H1 (cell line): ENCODE data around the gene TLE1. TPM values are rescaled to one million over a fixed set of nuclear protein-coding genes. Genes with fewer than 3 reads are reported as not detected.

Experiments used
- CTCF ChIA-PET: fragments of 300-600 bp; sonication (Branson Sonifier 250); formaldehyde crosslinking; loops from one replicate; lab custom pipeline; 2021; ENCODE audit not compliant: partially characterized antibody; lab: Charles Lee
- POLR2A ChIA-PET: fragments of 300-600 bp; sonication (Branson Sonifier 250); formaldehyde crosslinking; loops from one replicate; lab custom pipeline; 2021; ENCODE audit warnings: inconsistent platforms; ENCODE audit not compliant: partially characterized antibody; lab: Charles Lee
- DNase-seq, 2 experiments: peaks; one replicate each; pipeline versions ENCODE4 v3.0.0 to v3.0.0-alpha.2; 2010 to 2022; ENCODE audit warnings: low spot score in 2 of 2, low read depth in 1 of 2, mixed read lengths in 1 of 2
- FAIRE-seq: peaks from 2 replicates; lab custom pipeline; 2011; peaks lifted over from hg19 to GRCh38; lab: Jason Lieb, UNC
- H2AFZ ChIP-seq: 2 replicates; pipeline ENCODE4 v1.8.1; 2012; ENCODE audit warnings: low read length, inconsistent platforms
- H2AK5ac ChIP-seq: 2 replicates; pipeline ENCODE4 v1.6.1; 2013; ENCODE audit warnings: low read depth, low read length
- H2BK120ac ChIP-seq: replicated peaks from 2 replicates; pipeline ENCODE3; 2013; ENCODE audit warnings: low read depth, low read length, inconsistent platforms
- H2BK12ac ChIP-seq: 2 replicates; pipeline ENCODE4 v1.6.1; 2013; ENCODE audit warnings: low read depth, low read length
- H2BK15ac ChIP-seq: 2 replicates; pipeline ENCODE4 v1.6.1; 2013; ENCODE audit warnings: low read length
- H2BK20ac ChIP-seq: 2 replicates; pipeline ENCODE4 v1.6.1; 2013; ENCODE audit warnings: low read length
- H2BK5ac ChIP-seq: 2 replicates; pipeline ENCODE4 v1.6.1; 2013; ENCODE audit warnings: low read depth, low read length
- H3K14ac ChIP-seq: 2 replicates; pipeline ENCODE4 v1.6.1; 2013; ENCODE audit warnings: inconsistent platforms; ENCODE audit not compliant: insufficient read length
- H3K18ac ChIP-seq: 2 replicates; pipeline ENCODE4 v1.6.1; 2013; ENCODE audit warnings: low read length; ENCODE audit errors: extremely low read depth
- H3K23ac ChIP-seq: 2 replicates; pipeline ENCODE4 v1.6.1; 2013; ENCODE audit warnings: inconsistent platforms; ENCODE audit not compliant: insufficient read length
- H3K23me2 ChIP-seq: 2 replicates; pipeline ENCODE4 v1.6.1; 2013; ENCODE audit warnings: low read depth, low read length
- H3K27ac ChIP-seq: 2 replicates; pipeline ENCODE4 v1.6.1; 2011; ENCODE audit warnings: low read depth, low read length, inconsistent platforms
- H3K27me3 ChIP-seq, 4 experiments: replicated peaks in 1 of 4; 1 replicate in 1 of 4; 2 replicates in 3 of 4; pipeline versions ENCODE4 v1.6.1 to v1.8.1; 2011 to 2013; ENCODE audit warnings: low read length in 3 of 4, mild to moderate bottlenecking in 3 of 4, inconsistent platforms in 2 of 4, mixed read lengths in 2 of 4, moderate library complexity in 1 of 4; ENCODE audit not compliant: control insufficient read depth in 3 of 4, insufficient read depth in 3 of 4; ENCODE audit errors: extremely low read depth in 1 of 4
- H3K36me3 ChIP-seq, 4 experiments: 2 replicates each; pipeline versions ENCODE4 v1.6.1 to v1.8.1; 2011 to 2013; ENCODE audit warnings: mild to moderate bottlenecking in 4 of 4, low read length in 3 of 4, moderate library complexity in 2 of 4, control low read depth in 1 of 4, inconsistent platforms in 1 of 4; ENCODE audit not compliant: insufficient read depth in 4 of 4, control insufficient read depth in 2 of 4
- H3K4ac ChIP-seq: replicated peaks from 2 replicates; pipeline ENCODE3; 2013; ENCODE audit warnings: low read length, low read depth, mixed read lengths, inconsistent platforms; ENCODE audit not compliant: insufficient read length
- H3K4me1 ChIP-seq, 4 experiments: replicated peaks in 1 of 4; 1 replicate in 1 of 4; 2 replicates in 3 of 4; pipeline versions ENCODE4 v1.6.1 to v1.8.1; 2011 to 2013; ENCODE audit warnings: low read length in 3 of 4, inconsistent platforms in 2 of 4, mixed read lengths in 1 of 4; ENCODE audit not compliant: insufficient read depth in 4 of 4, control insufficient read depth in 3 of 4
- H3K4me2 ChIP-seq, 2 experiments: 2 replicates each; pipeline versions ENCODE4 v1.6.1 to v1.8.1; 2011 to 2013; ENCODE audit warnings: low read depth in 2 of 2, low read length in 2 of 2, control low read depth in 1 of 2, inconsistent platforms in 1 of 2, mild to moderate bottlenecking in 1 of 2; ENCODE audit not compliant: insufficient read depth in 1 of 2
- H3K4me3 ChIP-seq, 4 experiments: fragments of 200-600, 300-600 bp in 1 of 4; sonication (generic), shearing (Covaris generic), sonication (Bioruptor Twin) in 1 of 4; 2 replicates each; pipeline versions ENCODE4 v1.5.1 to v1.8.1; 2011 to 2016; ENCODE audit warnings: low read length in 4 of 4, low read depth in 3 of 4, control low read depth in 2 of 4, inconsistent platforms in 2 of 4, mild to moderate bottlenecking in 2 of 4, mixed read lengths in 1 of 4, moderate library complexity in 1 of 4; ENCODE audit not compliant: insufficient read depth in 2 of 4; ENCODE audit errors: extremely low read depth in 1 of 4
- H3K56ac ChIP-seq: replicated peaks from 2 replicates; pipeline ENCODE3; 2013; ENCODE audit warnings: low read depth, mild to moderate bottlenecking, mixed read lengths, low read length, inconsistent platforms; ENCODE audit not compliant: insufficient read length
- H3K79me1 ChIP-seq: 2 replicates; pipeline ENCODE4 v1.6.1; 2013; ENCODE audit warnings: low read depth, low read length, control low read depth
- H3K79me2 ChIP-seq, 2 experiments: 2 replicates each; pipeline versions ENCODE4 v1.6.1 to v1.8.1; 2012 to 2013; ENCODE audit warnings: low read length in 2 of 2, mild to moderate bottlenecking in 2 of 2, inconsistent platforms in 1 of 2; ENCODE audit not compliant: insufficient read depth in 2 of 2, control insufficient read depth in 1 of 2
- H3K9ac ChIP-seq, 4 experiments: replicated peaks in 1 of 4; 1 replicate in 1 of 4; 2 replicates in 3 of 4; pipeline versions ENCODE4 v1.6.1 to v1.8.1; 2011 to 2013; ENCODE audit warnings: low read depth in 3 of 4, low read length in 3 of 4, control low read depth in 2 of 4, mild to moderate bottlenecking in 2 of 4, moderate library complexity in 2 of 4, inconsistent platforms in 1 of 4; ENCODE audit errors: extremely low read depth in 1 of 4
- H3K9me3 ChIP-seq, 2 experiments: 2 replicates each; pipeline versions ENCODE4 v1.6.1 to v1.8.1; 2012 to 2013; ENCODE audit warnings: mild to moderate bottlenecking in 2 of 2, moderate library complexity in 2 of 2, control low read depth in 1 of 2, inconsistent platforms in 1 of 2, low read depth in 1 of 2, low read length in 1 of 2, mixed read lengths in 1 of 2; ENCODE audit not compliant: insufficient read depth in 2 of 2
- H4K20me1 ChIP-seq, 2 experiments: replicated peaks in 1 of 2; 2 replicates each; pipeline versions ENCODE3 to v1.8.1; 2011 to 2013; ENCODE audit warnings: inconsistent platforms in 2 of 2, low read length in 2 of 2, mild to moderate bottlenecking in 1 of 2; ENCODE audit not compliant: insufficient read depth in 2 of 2, control insufficient read depth in 1 of 2
- H4K5ac ChIP-seq: 2 replicates; pipeline ENCODE4 v1.6.1; 2013; ENCODE audit warnings: low read length, low read depth, mixed read lengths, inconsistent platforms; ENCODE audit not compliant: insufficient read length
- H4K8ac ChIP-seq: 2 replicates; pipeline ENCODE4 v1.8.0; 2013; ENCODE audit warnings: mild to moderate bottlenecking, moderate library complexity, low read length, inconsistent platforms; ENCODE audit not compliant: insufficient read depth; ENCODE audit errors: extremely low read depth
- H4K91ac ChIP-seq: replicated peaks from 2 replicates; pipeline ENCODE3; 2013; ENCODE audit warnings: low read length, mixed read lengths, inconsistent platforms; ENCODE audit not compliant: insufficient read length
- BACH1 ChIP-seq: IDR thresholded peaks from 2 replicates; pipeline ENCODE4 v1.6.1; 2012; ENCODE audit warnings: low read length, improper control_type of control experiment
- BCL11A ChIP-seq, 2 experiments: IDR thresholded peaks; one replicate each; pipeline ENCODE4 v1.6.1; 2011; ENCODE audit warnings: low read depth in 2 of 2, low read length in 2 of 2, mild to moderate bottlenecking in 2 of 2
- CREB1 ChIP-seq: IDR thresholded peaks from 2 replicates; pipeline ENCODE4 v1.6.1; 2012; ENCODE audit warnings: inconsistent platforms
- GTF2F1 ChIP-seq: IDR thresholded peaks from 2 replicates; pipeline ENCODE4 v1.6.1; 2012; ENCODE audit warnings: low read depth, low read length, improper control_type of control experiment, borderline replicate concordance
- RNF2 ChIP-seq: fragments of 200-900, 300-1000 bp; sonication (generic); IDR thresholded peaks from 2 replicates; pipeline ENCODE4 v1.7.1; 2016; ENCODE audit warnings: borderline replicate concordance, low read depth, mild to moderate bottlenecking, antibody characterized with exemption, low read length; ENCODE audit not compliant: poor library complexity, severe bottlenecking; ENCODE audit errors: missing control alignments
- RXRA ChIP-seq: IDR thresholded peaks from 2 replicates; pipeline ENCODE4 v1.6.1; 2011; ENCODE audit warnings: low read depth, mild to moderate bottlenecking, low read length, moderate library complexity; ENCODE audit not compliant: insufficient read depth
- SIN3A ChIP-seq, 2 experiments: IDR thresholded peaks in 1 of 2; conservative IDR thresholded peaks in 1 of 2; 2 replicates each; pipeline ENCODE4 v1.6.1; 2011 to 2012; ENCODE audit warnings: low read length in 2 of 2, improper control_type of control experiment in 1 of 2, low read depth in 1 of 2, mild to moderate bottlenecking in 1 of 2
- SIX5 ChIP-seq: IDR thresholded peaks from 2 replicates; pipeline ENCODE4 v1.6.1; 2011; ENCODE audit warnings: mild to moderate bottlenecking, low read depth, low read length
- SP1 ChIP-seq: IDR thresholded peaks from 2 replicates; pipeline ENCODE4 v1.6.1; 2011; ENCODE audit warnings: low read depth, low read length
- SRF ChIP-seq: IDR thresholded peaks from 2 replicates; pipeline ENCODE4 v1.6.1; 2011; ENCODE audit warnings: mild to moderate bottlenecking, low read depth, low read length, moderate library complexity
- TEAD4 ChIP-seq: IDR thresholded peaks from 2 replicates; pipeline ENCODE4 v1.6.1; 2012; ENCODE audit warnings: low read depth, low read length, inconsistent platforms, mixed read lengths
- ZNF274 ChIP-seq: IDR thresholded peaks from 2 replicates; pipeline ENCODE4 v1.7.0; 2012; ENCODE audit warnings: low read length, borderline replicate concordance; ENCODE audit errors: extremely low read depth
- WGBS, 2 experiments: shearing (Covaris generic) in 1 of 2; methylation state at CpG; one replicate each; pipeline versions ENCODE4 v1.1.6 to v1.1.7; 2013 to 2015; ENCODE audit warnings: low lambda C conversion rate in 2 of 2, mixed read lengths in 2 of 2, inconsistent platforms in 1 of 2, low coverage in 1 of 2, missing lambda C conversion rate in 1 of 2; ENCODE audit not compliant: insufficient replicate concordance in 2 of 2, insufficient coverage in 1 of 2, insufficient read length in 1 of 2; ENCODE audit errors: extremely low coverage in 1 of 2, missing lambda C conversion rate in 1 of 2; 5-methylcytosine and 5-hydroxymethylcytosine counted together
- polyA plus RNA-seq, 7 experiments: library from polyadenylated mRNA; depleted of rRNA in 3 of 7; stranded (reverse) in 5 of 7; unstranded in 2 of 7; fragments of >200 nt in 5 of 7; fragments of 200-250 nt in 2 of 7; gene quantifications; 1 replicate in 5 of 7; 2 replicates in 1 of 7; 4 replicates in 1 of 7; pipeline versions ENCODE4 v1.2.1 to v1.2.3, GENCODE V29; 2011 to 2013; ENCODE audit warnings: missing spikeins in 2 of 7, mixed read lengths in 2 of 7
- total RNA-seq: library from RNA; stranded (reverse); fragmentation: NEBNext Ultra II Directional; extraction: Animal tissue kit (Norgen Biotek cat#: 25700); gene quantifications from 2 replicates; pipeline ENCODE4 v1.2.1, GENCODE V29; 2021

TLE1 gene
- total and polyA plus RNA-seq, 2 of the 8 experiments (the other 6 are each of a cell fraction or from before 2014, with no cell fraction given) = 81.8 to 91.6 TPM

DNA sequence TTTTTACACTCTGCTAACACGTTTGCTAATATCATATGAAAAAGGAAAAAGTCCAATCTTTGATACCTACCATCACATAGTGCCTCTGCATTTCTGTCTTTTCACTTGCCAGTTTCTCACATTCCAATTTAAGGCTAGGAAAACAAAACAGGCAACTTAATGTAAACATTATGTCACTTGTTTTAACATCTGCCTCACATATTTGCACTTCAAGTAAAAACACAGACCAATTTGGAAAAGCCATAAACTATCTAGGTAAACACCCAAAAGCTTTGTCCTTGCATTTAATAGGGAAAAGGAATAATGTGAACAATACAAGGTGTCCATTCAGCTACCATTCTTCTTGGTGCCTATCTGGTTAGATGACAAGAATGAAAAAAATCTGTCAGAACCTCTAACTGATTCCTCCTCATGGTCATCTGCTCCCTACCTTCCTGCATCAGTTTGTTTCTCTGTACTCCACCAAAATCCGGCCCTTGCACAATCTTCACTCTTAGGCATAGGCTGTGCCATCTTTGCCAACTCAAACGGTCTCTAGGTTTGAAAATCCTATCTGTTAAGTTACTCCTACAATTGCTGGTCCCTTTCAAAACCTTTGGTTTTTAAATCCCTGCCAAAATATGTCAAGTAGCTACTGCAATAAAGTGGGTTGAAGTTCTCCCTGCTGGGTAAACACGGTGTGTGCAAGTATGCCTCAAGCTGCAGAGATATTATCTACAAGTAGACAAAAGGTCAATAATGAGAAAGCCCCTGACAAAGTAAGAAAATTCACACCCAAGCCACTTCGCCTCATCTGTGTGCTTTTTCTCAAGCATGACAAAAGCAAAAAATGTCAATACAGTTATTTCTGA lies 3.4 kb downstream of the TLE1 start:
- peak overlapping the region; percentile 71 to 86 for H3K4me2 ChIP-seq
- no peak overlapping the region for H4K8ac ChIP-seq
- H3K14ac ChIP-seq = no peak overlapping the region
- no peaks in the 10 kb centered on the region for H3K27me3 ChIP-seq
- no peak overlapping the region for H2BK5ac ChIP-seq
- peaks cover 55 to 81% of the 10 kb centered on the region in 2 experiments for H3K79me2 ChIP-seq
- peaks cover 35 to 39% of the 10 kb centered on the region in 2 experiments for H4K20me1 ChIP-seq
- no peak overlapping the region for H2BK15ac ChIP-seq
- no peak overlapping the region for H3K23ac ChIP-seq
- no peak overlapping the region for H2BK20ac ChIP-seq
- ChIA-PET CTCF (interaction anchor here (0.6 to 1.8 kb wide), 11 partner anchors 8 to 625 kb away, joined by 3 to 5 read pairs (median 3); no protein-coding TSS in a partner anchor), POLR2A (interaction anchor here (0.6 to 10.8 kb wide), 6 partner anchors 12 to 128 kb away, joined by 3 to 97 read pairs (median 3); no protein-coding TSS in a partner anchor)
- no peak overlapping the region for H3K9ac ChIP-seq
- WGBS, 2 experiments = 65% methylated on average over 5 of the region's 5 CpGs; no CpG with 5 or more reads in 1 of the 2 experiments
- H3K4me1 ChIP-seq = peaks cover 2 to 19% (median 7%) of the 10 kb centered on the region in 4 experiments; a peak in 5 of 7 replicates
- H3K4ac ChIP-seq = no peak overlapping the region
- H3K56ac ChIP-seq = no peak overlapping the region
- no peak overlapping the region for H3K27ac ChIP-seq
- H4K5ac ChIP-seq = no peak overlapping the region
- no peaks in the 10 kb centered on the region for H3K79me1 ChIP-seq
- FAIRE-seq = no peak
- H3K18ac ChIP-seq = no peak overlapping the region
- peaks cover 8% of the 10 kb centered on the region for H3K23me2 ChIP-seq
- H3K4me3 ChIP-seq = peak overlapping the region; percentile 72 to 90 (median 86); a peak in 7 of 8 replicates
- H2AFZ ChIP-seq = no peak overlapping the region
- no peak overlapping the region for H2BK12ac ChIP-seq
- H3K36me3 ChIP-seq = peaks cover 2 to 43% (median 19%) of the 10 kb centered on the region in 4 experiments
- no peak for DNase-seq
- no peak overlapping the region for H2AK5ac ChIP-seq
- no peak overlapping the region for H4K91ac ChIP-seq
- no peak overlapping the region for H2BK120ac ChIP-seq
- H3K9me3 ChIP-seq = no peaks in the 10 kb centered on the region
- TF ChIP-seq CREB1 = no peak
- TF ChIP-seq GTF2F1 = no peak
- no peak for TF ChIP-seq TEAD4
- TF ChIP-seq SIX5 = no peak
- TF ChIP-seq SP1 = no peak
- TF ChIP-seq RNF2 = no peak
- TF ChIP-seq BCL11A (IDR thresholded peaks at IDR 0.05; ENCODE audit: low read depth in 2 of 2, low read length in 2 of 2) = no peak
- TF ChIP-seq RXRA = no peak
- no peak for TF ChIP-seq SRF
- no peak for TF ChIP-seq SIN3A (conservative IDR thresholded peaks at IDR 0.05 in 1 of 2, IDR thresholded peaks at IDR 0.05 in 1 of 2; ENCODE audit: low read depth in 1 of 2, low read length in 2 of 2)
- TF ChIP-seq BACH1 = no peak
- TF ChIP-seq ZNF274 = no peak
